Activated naive CD4-positive, alpha-beta T cell treated with anti-CD3 and anti-CD28 coated beads for 36 hours (primary cell): ENCODE results near the gene JAZF1. TPM values are rescaled to one million over a fixed set of nuclear protein-coding genes. Genes with fewer than 3 reads are reported as not detected.
A peak's percentile ranks its signal among the peaks of the same experiment; 100 is the strongest.

Experiments
- CTCF ChIA-PET: fragments of 350-600 bp; sonication (Branson Sonifier 250); formaldehyde crosslinking; loops from one replicate; lab custom pipeline; 2021; ENCODE audit warnings: antibody characterized with exemption; lab: Charles Lee
- DNase-seq: peaks from one replicate; pipeline ENCODE4 v3.0.0-alpha.2; 2020
- H3K27ac Mint-ChIP-seq: one replicate; pipeline ENCODE4 v1.8.0; 2021; ENCODE audit warnings: mild to moderate bottlenecking, mixed read lengths
- H3K27me3 Mint-ChIP-seq: one replicate; pipeline ENCODE4 v1.8.0; 2021; ENCODE audit warnings: low read depth, mixed read lengths
- H3K36me3 Mint-ChIP-seq: one replicate; pipeline ENCODE4 v1.8.0; 2021; ENCODE audit warnings: low read depth, mixed read lengths
- H3K4me1 Mint-ChIP-seq: one replicate; pipeline ENCODE4 v1.8.0; 2021; ENCODE audit warnings: low read depth, mixed read lengths
- H3K4me3 Mint-ChIP-seq: one replicate; pipeline ENCODE4 v1.8.0; 2021; ENCODE audit warnings: mild to moderate bottlenecking, moderate library complexity, mixed read lengths
- H3K9me3 Mint-ChIP-seq: one replicate; pipeline ENCODE4 v1.8.0; 2021; ENCODE audit warnings: mixed read lengths
- intact Hi-C: fragments of 100-400 bp; cut with micrococcal nuclease; formaldehyde crosslinking; loops from one replicate; pipeline ENCODE4 v1.15.1; 2023
- total RNA-seq, 2 experiments: library from RNA; stranded (reverse); gene quantifications; one replicate each; pipeline ENCODE4 v1.2.3, GENCODE V29; 2021

JAZF1 gene
- total RNA-seq = 1 to 10 TPM; 3.4 to 4.7 TPM

GRCh38 chr7:28180364-28181147 is at the start of gene JAZF1:
TSS of gene JAZF1 (minus strand) at chr7:28180795.
- intact Hi-C loops = no loop called here
- peak; percentile 42 for DNase-seq
- H3K9me3 Mint-ChIP-seq = no peaks in the 10 kb centered on the region
- H3K27ac Mint-ChIP-seq = peak within 1 kb of the TSS; percentile 2
- H3K4me3 Mint-ChIP-seq = peak within 1 kb of the TSS; percentile 78
- CTCF ChIA-PET = interaction anchor here (0.6 kb wide), 1 partner anchor 607 kb away, joined by 3 read pairs; no protein-coding TSS in a partner anchor
- H3K4me1 Mint-ChIP-seq = peaks cover 13% of the 10 kb centered on the region
- peaks cover 11% of the 10 kb centered on the region for H3K27me3 Mint-ChIP-seq
- no peaks in the 10 kb centered on the region for H3K36me3 Mint-ChIP-seq

- H3K27ac Mint-ChIP-seq = no peak overlapping the region
- peaks cover 24% of the 10 kb centered on the region for H3K27me3 Mint-ChIP-seq
- no peaks in the 10 kb centered on the region for H3K9me3 Mint-ChIP-seq
- intact Hi-C loops = no loop called here
- CTCF ChIA-PET = interaction anchor here (0.7 kb wide), 1 partner anchor 696 kb away, joined by 4 read pairs; no protein-coding TSS in a partner anchor
- DNase-seq = no peak
- H3K4me3 Mint-ChIP-seq = no peak overlapping the region
- H3K36me3 Mint-ChIP-seq = no peaks in the 10 kb centered on the region
- H3K4me1 Mint-ChIP-seq = no peaks in the 10 kb centered on the region
These were observed 49.7 kb upstream of the JAZF1 start for GRCh38 chr7:28230261-28230660.

GRCh38 chr7:28228396-28228795 is 47.8 kb upstream of the JAZF1 start:
- Mint-ChIP-seq H3K27ac (no peak overlapping the region), H3K4me1 (no peaks in the 10 kb centered on the region), H3K36me3 (no peaks in the 10 kb centered on the region), H3K4me3 (no peak overlapping the region), H3K9me3 (no peaks in the 10 kb centered on the region), H3K27me3 (peaks cover 17% of the 10 kb centered on the region)
- CTCF ChIA-PET = no interaction called here
- DNase-seq = no peak
- intact Hi-C loops = no loop called here

GRCh38 chr7:28226003-28226402 is 45.4 kb upstream of the JAZF1 start:
- no peak overlapping the region for H3K4me3 Mint-ChIP-seq
- intact Hi-C loops = no loop called here
- CTCF ChIA-PET = interaction anchor here (0.6 kb wide), 1 partner anchor 17 kb away, joined by 6 read pairs; no protein-coding TSS in a partner anchor
- no peaks in the 10 kb centered on the region for H3K36me3 Mint-ChIP-seq
- peaks cover 13% of the 10 kb centered on the region for H3K27me3 Mint-ChIP-seq
- no peaks in the 10 kb centered on the region for H3K9me3 Mint-ChIP-seq
- no peaks in the 10 kb centered on the region for H3K4me1 Mint-ChIP-seq
- no peak for DNase-seq
- H3K27ac Mint-ChIP-seq = no peak overlapping the region

GRCh38 chr7:28225576-28225975 is 45.0 kb upstream of the JAZF1 start:
- H3K27ac Mint-ChIP-seq = no peak overlapping the region
- intact Hi-C loops = no loop called here
- no peaks in the 10 kb centered on the region for H3K4me1 Mint-ChIP-seq
- H3K36me3 Mint-ChIP-seq = no peaks in the 10 kb centered on the region
- DNase-seq = no peak
- H3K9me3 Mint-ChIP-seq = no peaks in the 10 kb centered on the region
- H3K4me3 Mint-ChIP-seq = no peak overlapping the region
- H3K27me3 Mint-ChIP-seq = peaks cover 13% of the 10 kb centered on the region
- CTCF ChIA-PET = no interaction called here

- peaks cover 13% of the 10 kb centered on the region for H3K27me3 Mint-ChIP-seq
- no peak overlapping the region for H3K4me3 Mint-ChIP-seq
- DNase-seq = no peak
- CTCF ChIA-PET = no interaction called here
- no peaks in the 10 kb centered on the region for H3K4me1 Mint-ChIP-seq
- H3K9me3 Mint-ChIP-seq = no peaks in the 10 kb centered on the region
- no peaks in the 10 kb centered on the region for H3K36me3 Mint-ChIP-seq
- intact Hi-C loops = no loop called here
- no peak overlapping the region for H3K27ac Mint-ChIP-seq
These were observed 44.1 kb upstream of the JAZF1 start for GRCh38 chr7:28224675-28225074.

GRCh38 chr7:28224172-28224571 is 43.6 kb upstream of the JAZF1 start:
- CTCF ChIA-PET = no interaction called here
- no peaks in the 10 kb centered on the region for H3K36me3 Mint-ChIP-seq
- intact Hi-C loops = no loop called here

GRCh38 chr7:28222636-28223035 is 42.0 kb upstream of the JAZF1 start:
- CTCF ChIA-PET = interaction anchor here (0.6 to 1.4 kb wide), 2 partner anchors 145 to 854 kb away, joined by 3 read pairs; no protein-coding TSS in a partner anchor
- no peak for DNase-seq
- intact Hi-C loops = no loop called here
- Mint-ChIP-seq H3K36me3 (no peaks in the 10 kb centered on the region), H3K27me3 (peaks cover 15% of the 10 kb centered on the region), H3K27ac (no peak overlapping the region), H3K9me3 (no peaks in the 10 kb centered on the region), H3K4me3 (no peak overlapping the region), H3K4me1 (no peaks in the 10 kb centered on the region)

More at GRCh38 chr7:28224172-28224571, 43.6 kb upstream of the JAZF1 start:
- no peaks in the 10 kb centered on the region for H3K4me1 Mint-ChIP-seq
- no peak overlapping the region for H3K27ac Mint-ChIP-seq
- H3K4me3 Mint-ChIP-seq = no peak overlapping the region
- no peak for DNase-seq
- no peaks in the 10 kb centered on the region for H3K9me3 Mint-ChIP-seq
- H3K27me3 Mint-ChIP-seq = peaks cover 13% of the 10 kb centered on the region

- no peaks in the 10 kb centered on the region for H3K9me3 Mint-ChIP-seq
- H3K4me1 Mint-ChIP-seq = no peaks in the 10 kb centered on the region
- H3K27me3 Mint-ChIP-seq = peaks cover 13% of the 10 kb centered on the region
- no peak overlapping the region for H3K4me3 Mint-ChIP-seq
- CTCF ChIA-PET = interaction anchor here (0.9 to 1.4 kb wide), 2 partner anchors 12 to 15 kb away, joined by 3 to 6 read pairs; no protein-coding TSS in a partner anchor
- no peak overlapping the region for H3K27ac Mint-ChIP-seq
- DNase-seq = no peak
- intact Hi-C loops = no loop called here
- H3K36me3 Mint-ChIP-seq = no peaks in the 10 kb centered on the region
These were observed 39.2 kb upstream of the JAZF1 start for GRCh38 chr7:28219793-28220192.

GRCh38 chr7:28217143-28217542 is 36.5 kb upstream of the JAZF1 start:
- H3K4me1 Mint-ChIP-seq = no peaks in the 10 kb centered on the region
- no peaks in the 10 kb centered on the region for H3K36me3 Mint-ChIP-seq
- no peak overlapping the region for H3K4me3 Mint-ChIP-seq
- H3K27me3 Mint-ChIP-seq = peaks cover 23% of the 10 kb centered on the region
- H3K27ac Mint-ChIP-seq = no peak overlapping the region
- no peak for DNase-seq
- intact Hi-C loops = no loop called here
- no peaks in the 10 kb centered on the region for H3K9me3 Mint-ChIP-seq
- CTCF ChIA-PET = no interaction called here

GRCh38 chr7:28211006-28211405 is 30.4 kb upstream of the JAZF1 start:
- Mint-ChIP-seq H3K36me3 (no peaks in the 10 kb centered on the region), H3K27ac (no peak overlapping the region), H3K9me3 (peaks cover 7% of the 10 kb centered on the region), H3K4me1 (peaks cover 39% of the 10 kb centered on the region), H3K27me3 (peaks cover 14% of the 10 kb centered on the region), H3K4me3 (no peak overlapping the region)
- DNase-seq = peak; percentile 10
- intact Hi-C loops = no loop called here
- CTCF ChIA-PET = no interaction called here

GRCh38 chr7:28208506-28208905 is 27.9 kb upstream of the JAZF1 start:
- Mint-ChIP-seq H3K4me3 (no peak overlapping the region), H3K27ac (no peak overlapping the region), H3K9me3 (peaks cover 7% of the 10 kb centered on the region), H3K36me3 (no peaks in the 10 kb centered on the region), H3K4me1 (peaks cover 39% of the 10 kb centered on the region), H3K27me3 (peaks cover 8% of the 10 kb centered on the region)
- CTCF ChIA-PET = interaction anchor here (0.6 to 2.0 kb wide), 7 partner anchors 10 to 155 kb away, joined by 3 to 6 read pairs (median 5); no protein-coding TSS in a partner anchor
- DNase-seq = no peak
- intact Hi-C loops = loop anchor here (10.0 kb wide), 1 partner anchor 1914 kb away; the partner anchor contains the start of gene SNX10
